HG03378 (cell line): ENCODE measurements around the gene AFG1L.
"Not testable (repeated sequence)": the region's sequence is repeated elsewhere in the genome, so short reads cannot be mapped to it uniquely, and the experiment has no call there.

Experiments used
- ATAC-seq: cut with Tn5 transposase; IDR thresholded peaks from one replicate; pipeline ENCODE4 v1.9.1; 2021; ENCODE audit warnings: mild to moderate bottlenecking, moderate library complexity; ENCODE audit not compliant: unreplicated experiment

The AFG1L gene

GRCh38 chr6:108449717-108450116 lies 154.9 kb downstream of the AFG1L start:
- not testable (repeated sequence) for ATAC-seq

- ATAC-seq = no peak
Measured at GRCh38 chr6:108451816-108452215, 157.0 kb downstream of the AFG1L start.

DNA sequence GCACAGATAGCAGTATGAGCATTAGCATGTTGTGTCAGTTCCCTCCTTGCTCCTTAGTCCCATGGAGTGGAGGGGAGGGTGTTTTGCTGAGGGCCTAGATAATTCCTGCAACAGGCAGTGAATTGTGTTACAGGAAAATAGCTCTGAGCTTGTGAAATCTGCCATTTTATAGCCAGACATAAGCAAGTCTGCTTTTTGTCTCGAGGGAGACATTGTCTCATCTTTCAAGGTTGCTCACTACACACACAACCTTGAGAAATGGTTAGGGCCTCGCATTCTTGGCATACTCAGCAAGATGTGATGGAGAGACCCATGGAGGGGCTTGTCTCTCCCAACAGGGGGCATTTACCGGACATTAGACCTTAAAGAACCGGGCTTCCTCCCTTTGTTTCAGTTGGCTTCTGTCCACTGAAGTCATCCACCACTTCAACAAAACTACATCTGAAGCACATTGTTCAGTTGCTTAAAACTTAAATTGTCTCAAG lies 157.9 kb downstream of the AFG1L start:
- ATAC-seq = no peak

GRCh38 chr6:108453601-108454185 lies 158.8 kb downstream of the AFG1L start:
- ATAC-seq = no peak

DNA sequence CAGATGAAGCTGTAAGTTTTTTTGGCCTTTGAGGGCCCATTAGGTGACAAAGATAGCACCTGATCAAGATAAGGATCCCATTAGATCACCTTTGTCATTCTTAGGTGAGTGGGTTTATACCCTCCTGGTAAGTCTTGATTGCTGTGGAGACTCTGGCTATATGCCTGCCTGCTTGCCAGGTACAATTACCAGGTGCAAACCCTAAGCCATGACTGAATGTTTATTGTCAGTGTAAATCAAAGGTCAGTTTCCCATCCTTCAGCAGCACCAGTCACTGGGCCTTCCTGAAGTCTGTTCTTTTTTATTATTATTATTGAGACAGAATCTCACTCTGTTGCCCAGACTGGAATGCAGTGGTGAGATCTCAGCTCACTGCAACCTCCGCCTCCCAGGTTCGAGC lies 159.5 kb downstream of the AFG1L start:
- ATAC-seq = no peak

GRCh38 chr6:108455688-108456087 lies 160.8 kb downstream of the AFG1L start:
- no peak for ATAC-seq

GRCh38 chr6:108463784-108464183 lies 168.9 kb downstream of the AFG1L start:
- no peak for ATAC-seq

DNA sequence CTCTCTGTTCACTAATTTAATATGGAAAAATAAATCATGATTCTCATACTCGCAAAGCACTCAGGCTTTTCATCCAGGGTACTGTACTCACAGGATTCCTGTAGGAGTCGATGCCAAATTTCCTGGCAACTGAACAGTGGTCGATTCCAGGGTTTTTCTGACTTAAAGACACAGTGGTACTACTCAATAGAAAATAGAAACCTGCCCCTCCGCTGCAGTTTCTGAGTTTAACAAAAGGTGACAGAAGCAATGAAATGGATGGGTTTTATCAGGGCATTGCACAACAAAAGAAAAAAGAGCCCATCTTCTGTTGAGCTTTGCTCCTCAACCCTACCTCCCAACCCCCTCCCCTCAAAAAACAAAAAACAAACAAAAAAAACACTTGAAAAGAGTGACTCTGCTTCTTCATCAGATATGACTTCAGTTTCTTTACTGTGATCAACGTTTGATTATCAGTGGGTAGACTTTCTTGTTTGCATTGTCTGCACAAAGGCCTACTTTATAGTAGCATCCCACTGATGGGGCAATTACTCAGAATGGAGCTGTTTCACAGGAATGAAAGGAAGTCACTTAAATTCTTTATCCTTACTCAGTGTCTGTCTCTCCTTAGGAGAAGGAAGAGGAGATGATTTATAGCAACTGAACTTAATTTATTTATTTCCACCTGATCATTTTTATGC lies 169.7 kb downstream of the AFG1L start:
- ATAC-seq = no peak

DNA sequence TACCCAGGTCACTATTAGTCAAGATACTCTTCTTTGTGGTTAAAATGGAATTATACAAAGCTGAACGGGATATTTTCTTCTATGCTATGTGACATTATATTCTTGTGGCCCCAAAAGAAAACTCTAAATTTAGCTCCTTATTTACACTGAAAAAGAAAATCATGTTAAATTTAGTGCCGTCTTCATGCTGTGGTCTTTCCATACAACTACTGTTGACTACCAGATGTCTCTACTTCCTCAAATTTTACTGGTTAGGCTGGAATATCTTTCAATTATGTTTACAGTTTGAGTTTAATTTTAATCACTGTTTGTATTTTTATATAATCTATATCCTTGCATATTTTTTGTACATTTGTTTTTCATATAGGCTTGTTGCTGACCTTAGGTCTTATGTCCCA lies 170.2 kb downstream of the AFG1L start:
- no peak for ATAC-seq

GRCh38 chr6:108468346-108468745 lies 173.5 kb downstream of the AFG1L start:
- no peak for ATAC-seq

GRCh38 chr6:108469316-108469715 lies 174.5 kb downstream of the AFG1L start:
- ATAC-seq = no peak

DNA sequence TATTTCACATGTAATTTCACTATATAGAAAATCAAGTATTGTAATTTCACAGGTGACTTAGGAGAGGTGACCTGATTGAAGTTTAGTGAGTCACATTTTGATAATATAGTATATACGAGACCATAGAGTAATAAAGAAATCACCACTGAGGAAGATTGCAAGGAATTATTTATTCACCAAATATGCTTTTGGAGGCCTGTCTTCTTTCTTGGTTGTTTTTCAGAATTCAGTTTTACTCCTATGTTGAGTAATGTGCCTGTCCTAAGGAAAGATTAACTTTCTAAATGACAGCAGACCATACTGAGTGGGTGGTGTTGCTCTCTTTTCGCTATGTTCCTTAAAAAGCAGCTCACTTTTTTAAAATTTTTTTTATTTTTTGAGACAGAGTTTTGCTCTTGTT lies 178.3 kb downstream of the AFG1L start:
- ATAC-seq = no peak

GRCh38 chr6:108476376-108476775 lies 181.5 kb downstream of the AFG1L start:
- no peak for ATAC-seq

- ATAC-seq = no peak
Measured at GRCh38 chr6:108476847-108477430, 182.1 kb downstream of the AFG1L start.

DNA sequence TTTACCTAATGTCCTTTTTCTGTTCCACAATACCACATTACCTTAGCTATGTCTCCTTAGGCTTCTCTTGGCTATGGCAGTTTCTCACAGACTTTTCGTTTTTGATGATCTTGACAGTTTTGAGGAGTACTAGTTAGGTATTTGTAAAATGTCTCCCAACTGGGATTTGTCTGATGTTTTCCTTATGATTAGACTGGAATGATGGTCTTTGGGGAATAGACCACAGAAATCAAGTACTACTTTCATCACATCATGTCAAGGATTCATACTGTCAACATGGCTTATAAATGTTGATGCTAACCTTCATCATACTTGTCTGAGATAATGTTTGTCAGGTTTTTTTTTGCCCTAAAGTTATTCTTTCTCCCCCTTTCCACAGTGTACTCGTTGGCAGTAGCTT lies 187.7 kb downstream of the AFG1L start:
- ATAC-seq = no peak

DNA sequence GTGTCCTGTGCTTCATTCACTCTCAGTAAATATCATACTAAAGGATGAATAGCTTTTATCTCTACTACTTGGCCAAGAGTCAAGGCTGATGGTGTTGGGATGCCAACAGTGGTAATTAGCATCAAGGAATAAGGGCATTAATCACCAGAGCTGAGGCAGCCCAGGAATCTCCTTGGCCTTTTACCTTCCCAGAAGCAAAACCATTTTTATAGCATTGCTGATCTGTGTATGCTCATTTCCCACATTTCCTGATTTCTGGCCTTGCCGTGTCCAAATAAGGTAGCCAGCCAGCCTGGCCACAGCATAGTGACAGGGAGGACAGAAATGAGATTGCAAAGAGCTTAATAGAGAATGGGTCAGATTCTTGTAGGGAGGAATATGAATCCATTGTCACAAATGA lies 189.2 kb downstream of the AFG1L start:
- ATAC-seq = no peak

GRCh38 chr6:108489699-108490098 lies 194.8 kb downstream of the AFG1L start:
- ATAC-seq = no peak

GRCh38 chr6:108492131-108492766 lies 197.4 kb downstream of the AFG1L start:
- no peak for ATAC-seq

- ATAC-seq = no peak
Measured at GRCh38 chr6:108494434-108494833, 199.6 kb downstream of the AFG1L start.

GRCh38 chr6:108497883-108498282 lies 203.0 kb downstream of the AFG1L start:
- no peak for ATAC-seq

GRCh38 chr6:108501559-108501958 lies 206.7 kb downstream of the AFG1L start:
- ATAC-seq = no peak

- no peak for ATAC-seq
Measured at GRCh38 chr6:108502832-108503231, 208.0 kb downstream of the AFG1L start.
